ENCODE data around the gene TUBGCP2. TPM values are rescaled to one million over a fixed set of nuclear protein-coding genes. Genes with fewer than 3 reads are reported as not detected.

TUBGCP2 gene
- total RNA-seq, 1 experiment from 2014 or later: 52.4 TPM

- Histone ChIP-seq H3K27me3 (ENCODE audit: insufficient read depth, low read length) (peaks cover 14% of the 10 kb centered on the region; the same call in 1 of the 2 replicates), H2AFZ (ENCODE audit: low read length) (no peak within 1 kb of the TSS), H3K79me2 (ENCODE audit: insufficient read depth, low read length) (no peaks in the 10 kb centered on the region), H3K4me1 (ENCODE audit: insufficient read depth, low read length) (no peaks in the 10 kb centered on the region; the same call in 1 of the 2 replicates), H3K9me3 (ENCODE audit: control insufficient read depth, low read depth, low read length) (no peaks in the 10 kb centered on the region), H2AK5ac (ENCODE audit: insufficient read length, low read length) (no peak within 1 kb of the TSS), H2BK12ac (ENCODE audit: insufficient read length, low read depth, low read length) (no peak within 1 kb of the TSS), H3K4me2 (ENCODE audit: insufficient read depth, insufficient read length, low read length) (peak within 1 kb of the TSS; percentile 27), H4K5ac (ENCODE audit: insufficient read length, low read depth, low read length) (no peak within 1 kb of the TSS), H3K9ac (ENCODE audit: extremely low read depth, insufficient read length, low read length) (no peak within 1 kb of the TSS), H3K56ac (ENCODE audit: insufficient read length, low read depth, low read length) (no peak within 1 kb of the TSS), H3K18ac (ENCODE audit: insufficient read length, low read depth, low read length) (peak within 1 kb of the TSS; percentile 61), H3K23ac (ENCODE audit: insufficient read length, low read depth, low read length) (no peak within 1 kb of the TSS), H2BK120ac (ENCODE audit: low read depth, low read length, poor library complexity, severe bottlenecking) (no peak within 1 kb of the TSS), H3T11ph (ENCODE audit: low read length) (no peak within 1 kb of the TSS), H3K79me1 (ENCODE audit: insufficient read depth, low read depth, low read length, poor library complexity, severe bottlenecking) (no peaks in the 10 kb centered on the region), H4K91ac (ENCODE audit: insufficient read length, low read depth, low read length) (no peak within 1 kb of the TSS), H2BK15ac (ENCODE audit: low read depth, low read length) (no peak within 1 kb of the TSS), H3K27ac (ENCODE audit: insufficient read length, low read depth, low read length) (no peak within 1 kb of the TSS), H3K14ac (ENCODE audit: insufficient read depth, low read length) (peak within 1 kb of the TSS; percentile 76), H3K4ac (ENCODE audit: low read depth, low read length) (no peak within 1 kb of the TSS), H2BK5ac (ENCODE audit: insufficient read length, low read length) (no peak within 1 kb of the TSS), H4K20me1 (ENCODE audit: control insufficient read depth, insufficient read depth, insufficient read length) (no peaks in the 10 kb centered on the region), H3K23me2 (ENCODE audit: insufficient read length, low read depth, low read length, poor library complexity, severe bottlenecking) (peaks cover 14% of the 10 kb centered on the region), H2BK20ac (ENCODE audit: low read depth, low read length, poor library complexity, severe bottlenecking) (no peak within 1 kb of the TSS), H4K8ac (replicated peaks; ENCODE audit: insufficient read length, low read depth, low read length) (no peak within 1 kb of the TSS)
- Mint-ChIP-seq H3K36me3 (ENCODE audit: insufficient read depth in 1 of 3, low read depth in 3 of 3) (peaks cover 0 to 20% (median 0%) of the 10 kb centered on the region in 3 experiments; a peak in 3 of 7 replicates), H3K27ac (no peak within 1 kb of the TSS), H3K9me3 (no peaks in the 10 kb centered on the region; a peak in 1 of 5 replicates), H3K4me1 (peaks cover 13 to 20% of the 10 kb centered on the region in 2 experiments), H3K27me3 (ENCODE audit: low read depth) (peaks cover 60% of the 10 kb centered on the region), H3K4me3 (peak within 1 kb of the TSS; percentile 70 to 76)
- peak; percentile 95 for DNase-seq
- WGBS (ENCODE audit: extremely low coverage, insufficient read length, low lambda C conversion rate): no CpG with 5 or more reads among the region's 60 CpGs
- TF ChIP-seq, protein P1, sequence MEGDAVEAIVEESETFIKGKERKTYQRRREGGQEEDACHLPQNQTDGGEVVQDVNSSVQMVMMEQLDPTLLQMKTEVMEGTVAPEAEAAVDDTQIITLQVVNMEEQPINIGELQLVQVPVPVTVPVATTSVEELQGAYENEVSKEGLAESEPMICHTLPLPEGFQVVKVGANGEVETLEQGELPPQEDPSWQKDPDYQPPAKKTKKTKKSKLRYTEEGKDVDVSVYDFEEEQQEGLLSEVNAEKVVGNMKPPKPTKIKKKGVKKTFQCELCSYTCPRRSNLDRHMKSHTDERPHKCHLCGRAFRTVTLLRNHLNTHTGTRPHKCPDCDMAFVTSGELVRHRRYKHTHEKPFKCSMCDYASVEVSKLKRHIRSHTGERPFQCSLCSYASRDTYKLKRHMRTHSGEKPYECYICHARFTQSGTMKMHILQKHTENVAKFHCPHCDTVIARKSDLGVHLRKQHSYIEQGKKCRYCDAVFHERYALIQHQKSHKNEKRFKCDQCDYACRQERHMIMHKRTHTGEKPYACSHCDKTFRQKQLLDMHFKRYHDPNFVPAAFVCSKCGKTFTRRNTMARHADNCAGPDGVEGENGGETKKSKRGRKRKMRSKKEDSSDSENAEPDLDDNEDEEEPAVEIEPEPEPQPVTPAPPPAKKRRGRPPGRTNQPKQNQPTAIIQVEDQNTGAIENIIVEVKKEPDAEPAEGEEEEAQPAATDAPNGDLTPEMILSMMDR (conservative IDR thresholded peaks at IDR 0.05): no peak
These were observed 70.8 kb downstream of the TUBGCP2 start, which contains the start of gene VENTX for GRCh38 chr10:133237588-133238465. Gene VENTX (plus strand): TSS chr10:133237855. CDS start chr10:133237915, 60 bp downstream.

Measured in H9 (cell line).